HG02623 (cell line): ENCODE measurements around the gene AP2A1.

Experiments
- ATAC-seq: cut with Tn5 transposase; IDR thresholded peaks from one replicate; pipeline ENCODE4 v1.9.1; 2021; ENCODE audit warnings: moderate library complexity; ENCODE audit not compliant: unreplicated experiment

AP2A1 gene

DNA sequence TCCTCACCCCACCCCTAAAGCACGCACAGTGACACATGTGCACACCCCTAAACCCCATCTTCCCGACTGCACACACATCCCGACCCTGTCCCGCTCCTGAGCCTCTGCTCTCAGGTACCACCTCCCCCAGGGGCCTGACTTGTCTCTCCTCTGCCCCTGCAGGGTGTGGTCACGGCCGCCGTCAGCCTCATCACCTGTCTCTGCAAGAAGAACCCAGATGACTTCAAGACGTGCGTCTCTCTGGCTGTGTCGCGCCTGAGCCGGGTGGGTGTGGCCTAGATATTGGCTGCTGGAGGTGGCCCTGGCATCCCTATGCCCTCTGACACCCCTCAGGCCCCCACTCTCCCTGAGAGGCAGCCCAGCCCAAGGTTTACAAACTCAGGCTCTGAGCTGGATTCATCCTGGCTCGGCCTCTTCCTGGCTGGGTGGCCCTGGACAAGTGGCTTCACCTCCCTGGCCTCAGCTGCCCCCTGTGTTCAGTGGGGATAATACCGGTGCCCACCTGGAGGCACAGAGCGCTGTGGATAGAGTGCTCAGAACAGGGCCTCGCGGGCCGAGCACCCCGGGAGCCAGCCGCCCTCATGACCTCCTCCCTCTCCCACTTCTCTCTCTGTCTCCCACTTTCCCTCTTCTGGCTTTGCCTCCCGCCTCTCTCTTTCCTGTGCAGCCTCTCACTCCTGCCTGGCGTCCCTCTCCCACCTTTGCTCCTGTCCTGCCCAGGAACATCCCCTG, 26.2 kb downstream of the AP2A1 start:
- ATAC-seq, result no peak

DNA sequence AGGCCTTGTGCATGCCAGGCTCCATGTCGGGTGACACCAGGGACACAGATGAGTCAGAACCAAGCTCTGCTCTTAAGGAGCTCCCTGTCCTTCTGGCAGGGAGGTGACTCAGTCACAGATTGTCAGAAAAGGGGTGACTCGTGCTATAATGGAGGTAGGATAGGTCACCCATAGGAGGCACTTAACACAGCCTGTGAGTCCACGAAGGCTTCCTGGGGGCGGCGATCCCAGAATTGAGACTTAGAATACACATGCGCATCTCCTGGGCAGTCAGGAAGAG, 26.7 kb downstream of the AP2A1 start:
- ATAC-seq, result no peak

DNA sequence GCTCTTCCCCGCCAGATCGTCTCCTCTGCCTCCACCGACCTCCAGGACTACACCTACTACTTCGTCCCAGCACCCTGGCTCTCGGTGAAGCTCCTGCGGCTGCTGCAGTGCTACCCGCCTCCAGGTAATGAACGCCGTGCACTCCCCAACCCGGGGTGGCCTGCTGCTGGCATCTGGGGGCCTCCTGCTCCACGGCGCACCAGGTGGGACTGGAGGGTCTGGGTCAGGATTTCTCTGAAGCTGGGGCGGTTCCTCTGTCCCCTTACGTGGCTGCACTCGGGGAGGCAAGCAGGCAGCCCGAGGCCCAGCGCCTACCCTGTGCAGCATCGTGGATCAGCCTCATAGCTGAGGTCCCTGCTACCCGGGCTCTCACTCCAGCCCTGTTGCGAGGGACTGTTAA, 28.8 kb downstream of the AP2A1 start:
- ATAC-seq, result no peak

DNA sequence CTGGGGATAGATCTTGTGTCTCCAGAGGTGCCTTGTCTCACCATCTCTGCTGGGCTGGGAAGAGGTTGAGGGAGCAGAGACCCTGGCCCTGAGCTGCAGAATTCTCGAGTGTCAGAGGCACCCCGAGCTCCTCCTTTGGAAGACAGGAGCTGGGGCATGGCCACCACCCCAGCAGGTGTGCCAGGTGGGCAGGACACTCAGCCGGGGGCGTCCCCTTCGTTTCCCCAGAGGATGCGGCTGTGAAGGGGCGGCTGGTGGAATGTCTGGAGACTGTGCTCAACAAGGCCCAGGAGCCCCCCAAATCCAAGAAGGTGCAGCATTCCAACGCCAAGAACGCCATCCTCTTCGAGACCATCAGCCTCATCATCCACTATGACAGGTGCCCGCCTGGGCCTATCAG, 31.8 kb downstream of the AP2A1 start:
- ATAC-seq, result no peak

DNA sequence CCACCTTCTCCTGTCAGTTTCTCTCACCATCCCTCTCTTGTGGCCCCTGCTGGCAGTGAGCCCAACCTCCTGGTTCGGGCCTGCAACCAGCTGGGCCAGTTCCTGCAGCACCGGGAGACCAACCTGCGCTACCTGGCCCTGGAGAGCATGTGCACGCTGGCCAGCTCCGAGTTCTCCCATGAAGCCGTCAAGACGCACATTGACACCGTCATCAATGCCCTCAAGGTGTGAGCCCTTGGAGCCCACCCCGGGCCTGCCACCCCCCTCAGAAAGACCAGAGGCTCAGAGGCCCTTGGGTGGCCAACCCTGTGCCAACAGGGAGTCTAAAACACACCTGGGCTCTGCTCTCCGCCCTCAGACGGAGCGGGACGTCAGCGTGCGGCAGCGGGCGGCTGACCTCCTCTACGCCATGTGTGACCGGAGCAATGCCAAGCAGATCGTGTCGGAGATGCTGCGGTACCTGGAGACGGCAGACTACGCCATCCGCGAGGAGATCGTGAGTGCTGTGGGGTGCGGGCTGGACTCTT, 32.5 kb downstream of the AP2A1 start:
- ATAC-seq, result no peak

DNA sequence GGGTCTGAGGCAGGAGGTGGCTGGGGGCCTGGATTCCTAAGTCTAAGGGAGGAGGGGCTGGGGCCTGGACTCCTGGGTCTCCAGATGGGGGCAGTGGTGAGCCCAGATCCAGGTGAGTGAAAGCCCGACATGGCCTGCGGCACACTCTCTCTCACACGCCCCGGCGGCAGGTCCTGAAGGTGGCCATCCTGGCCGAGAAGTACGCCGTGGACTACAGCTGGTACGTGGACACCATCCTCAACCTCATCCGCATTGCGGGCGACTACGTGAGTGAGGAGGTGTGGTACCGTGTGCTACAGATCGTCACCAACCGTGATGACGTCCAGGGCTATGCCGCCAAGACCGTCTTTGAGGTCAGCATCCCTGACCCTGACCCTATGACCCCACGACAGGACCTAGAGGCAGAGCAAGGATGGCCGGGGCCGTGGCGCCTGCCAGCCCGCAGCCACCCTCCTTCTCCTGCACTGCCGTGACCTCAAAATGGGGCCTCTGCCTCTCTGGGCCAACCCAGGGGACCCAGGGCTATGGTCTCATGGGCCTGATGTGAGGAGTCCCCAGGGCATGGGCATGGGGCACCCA, 33.1 kb downstream of the AP2A1 start:
- ATAC-seq, result no peak

DNA sequence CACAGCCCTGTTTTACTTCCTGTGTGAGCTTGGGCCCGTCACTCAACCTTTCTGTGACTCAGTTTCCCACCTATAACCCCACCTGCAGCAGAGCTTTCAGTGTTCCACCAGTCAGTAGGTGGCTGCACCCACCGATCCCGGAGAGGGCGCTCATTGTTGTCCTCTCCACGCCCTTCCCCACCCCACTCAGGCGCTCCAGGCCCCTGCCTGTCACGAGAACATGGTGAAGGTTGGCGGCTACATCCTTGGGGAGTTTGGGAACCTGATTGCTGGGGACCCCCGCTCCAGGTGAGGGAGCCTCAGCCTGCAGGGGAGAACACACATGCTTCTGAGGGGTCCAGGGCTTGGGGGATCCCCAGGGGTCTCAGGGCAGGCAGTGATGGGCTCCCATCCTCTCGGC, 34.0 kb downstream of the AP2A1 start:
- ATAC-seq, result no peak

DNA sequence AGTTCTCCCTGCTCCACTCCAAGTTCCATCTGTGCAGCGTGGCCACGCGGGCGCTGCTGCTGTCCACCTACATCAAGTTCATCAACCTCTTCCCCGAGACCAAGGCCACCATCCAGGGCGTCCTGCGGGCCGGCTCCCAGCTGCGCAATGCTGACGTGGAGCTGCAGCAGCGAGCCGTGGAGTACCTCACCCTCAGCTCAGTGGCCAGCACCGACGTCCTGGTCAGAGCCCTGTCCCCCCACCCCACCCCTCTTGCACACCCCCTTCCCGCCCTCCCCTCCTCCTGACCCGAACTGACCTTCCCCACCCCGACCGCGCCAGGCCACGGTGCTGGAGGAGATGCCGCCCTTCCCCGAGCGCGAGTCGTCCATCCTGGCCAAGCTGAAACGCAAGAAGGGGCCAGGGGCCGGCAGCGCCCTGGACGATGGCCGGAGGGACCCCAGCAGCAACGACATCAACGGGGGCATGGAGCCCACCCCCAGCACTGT, 34.6 kb downstream of the AP2A1 start:
- ATAC-seq, result no peak

DNA sequence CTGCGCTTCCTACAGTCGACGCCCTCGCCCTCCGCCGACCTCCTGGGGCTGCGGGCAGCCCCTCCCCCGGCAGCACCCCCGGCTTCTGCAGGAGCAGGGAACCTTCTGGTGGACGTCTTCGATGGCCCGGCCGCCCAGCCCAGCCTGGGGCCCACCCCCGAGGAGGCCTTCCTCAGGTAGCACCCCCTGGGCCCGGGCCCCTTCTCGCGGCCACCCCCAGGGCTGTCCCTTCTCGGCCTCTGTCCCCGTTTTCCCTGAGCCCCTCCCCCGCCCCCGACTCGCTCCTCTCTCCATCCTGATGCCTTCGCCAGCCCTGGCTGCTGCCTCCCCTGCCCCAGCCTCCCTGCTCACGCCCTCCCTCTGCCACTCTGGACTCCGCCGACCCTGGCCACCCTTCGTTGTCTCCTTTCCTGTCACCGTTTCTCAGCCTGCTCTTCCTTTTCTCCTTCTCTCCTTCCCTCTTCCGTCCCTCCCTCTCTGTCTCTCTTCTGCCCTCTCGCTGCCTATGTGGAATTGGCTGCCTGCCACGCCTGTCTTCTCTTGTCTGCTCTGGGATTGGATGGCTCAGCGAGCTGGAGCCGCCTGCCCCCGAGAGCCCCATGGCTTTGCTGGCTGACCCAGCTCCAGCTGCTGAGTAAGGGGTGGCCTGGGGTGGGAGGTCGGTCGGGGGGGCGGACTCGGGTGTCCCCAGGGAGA, 35.3 kb downstream of the AP2A1 start:
- no peak for ATAC-seq

DNA sequence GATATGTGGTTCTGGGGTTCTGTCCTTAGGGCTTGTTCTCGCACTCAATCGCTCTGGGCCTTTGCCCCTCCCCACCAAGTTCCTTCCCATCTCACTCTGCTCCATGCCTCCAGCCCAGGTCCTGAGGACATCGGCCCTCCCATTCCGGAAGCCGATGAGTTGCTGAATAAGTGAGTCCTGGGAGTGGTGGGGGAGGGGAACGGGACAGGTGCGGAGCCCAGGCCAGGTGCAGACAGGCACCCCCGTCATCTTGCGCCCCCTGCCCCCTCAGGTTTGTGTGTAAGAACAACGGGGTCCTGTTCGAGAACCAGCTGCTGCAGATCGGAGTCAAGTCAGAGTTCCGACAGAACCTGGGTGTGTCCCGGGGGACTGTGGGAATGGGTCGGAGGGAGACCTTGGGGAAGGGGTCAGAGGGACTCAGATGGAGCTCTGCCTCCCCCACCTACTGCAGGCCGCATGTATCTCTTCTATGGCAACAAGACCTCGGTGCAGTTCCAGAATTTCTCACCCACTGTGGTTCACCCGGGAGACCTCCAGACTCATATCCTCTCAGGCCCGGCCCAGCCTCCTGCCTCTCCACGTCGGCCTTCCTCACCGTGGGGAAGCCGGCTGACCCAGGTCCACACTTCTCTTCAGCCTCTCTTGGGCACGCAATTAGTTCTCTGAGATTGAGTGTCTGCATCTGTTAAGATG, 36.2 kb downstream of the AP2A1 start:
- ATAC-seq, result no peak

DNA sequence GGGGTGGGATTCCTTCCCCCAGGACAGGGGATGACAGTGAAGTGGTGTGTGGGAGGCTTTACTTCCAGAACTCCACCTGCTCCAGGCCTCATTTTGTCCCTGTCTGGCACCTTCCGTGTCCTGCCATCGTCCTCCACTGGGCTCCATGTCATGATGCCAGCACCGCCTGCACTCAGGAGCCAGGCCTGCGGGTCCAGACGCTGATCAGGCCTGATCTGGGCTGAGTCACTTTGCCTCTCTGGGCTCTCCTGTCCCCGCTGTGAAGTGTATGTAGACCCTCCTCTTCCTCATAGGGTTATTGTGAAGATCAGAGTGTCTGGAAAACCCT, 36.7 kb downstream of the AP2A1 start:
- no peak for ATAC-seq

DNA sequence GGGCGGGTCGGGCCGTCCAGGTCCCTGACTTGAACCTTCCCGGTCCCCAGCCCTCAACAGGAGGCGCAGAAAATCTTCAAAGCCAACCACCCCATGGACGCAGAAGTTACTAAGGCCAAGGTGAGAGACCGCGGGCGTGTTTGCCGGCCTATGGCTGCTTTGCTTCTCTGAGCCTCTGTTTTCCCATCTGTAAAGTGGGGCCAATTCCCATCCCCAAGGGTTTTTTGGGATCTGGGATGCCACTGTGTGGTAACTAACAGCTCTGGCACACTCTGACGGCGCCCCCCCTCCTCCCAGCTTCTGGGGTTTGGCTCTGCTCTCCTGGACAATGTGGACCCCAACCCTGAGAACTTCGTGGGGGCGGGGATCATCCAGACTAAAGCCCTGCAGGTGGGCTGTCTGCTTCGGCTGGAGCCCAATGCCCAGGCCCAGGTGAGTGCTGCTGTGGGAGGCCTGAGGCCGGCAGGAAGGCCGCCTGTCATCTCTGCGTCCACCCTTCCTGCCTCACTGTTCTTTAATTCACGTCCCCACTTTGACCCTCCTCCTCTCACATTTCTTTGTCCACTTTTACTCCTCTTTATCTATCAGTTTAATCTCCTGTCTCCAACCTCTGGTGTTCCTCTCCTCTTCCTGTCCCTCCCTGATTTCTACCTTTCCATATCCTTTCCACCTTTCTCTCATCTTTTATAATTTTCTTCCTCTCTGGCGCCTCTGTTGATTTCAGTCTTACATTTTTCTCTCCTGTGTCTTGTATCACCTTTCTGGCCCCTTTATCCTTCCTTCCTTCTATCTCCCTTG, 39.2 kb downstream of the AP2A1 start:
- no peak for ATAC-seq

DNA sequence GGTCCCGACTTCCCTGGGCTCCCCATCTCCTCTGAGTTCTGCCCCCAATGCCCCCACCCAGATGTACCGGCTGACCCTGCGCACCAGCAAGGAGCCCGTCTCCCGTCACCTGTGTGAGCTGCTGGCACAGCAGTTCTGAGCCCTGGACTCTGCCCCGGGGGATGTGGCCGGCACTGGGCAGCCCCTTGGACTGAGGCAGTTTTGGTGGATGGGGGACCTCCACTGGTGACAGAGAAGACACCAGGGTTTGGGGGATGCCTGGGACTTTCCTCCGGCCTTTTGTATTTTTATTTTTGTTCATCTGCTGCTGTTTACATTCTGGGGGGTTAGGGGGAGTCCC, 39.8 kb downstream of the AP2A1 start:
- ATAC-seq, result no peak

DNA sequence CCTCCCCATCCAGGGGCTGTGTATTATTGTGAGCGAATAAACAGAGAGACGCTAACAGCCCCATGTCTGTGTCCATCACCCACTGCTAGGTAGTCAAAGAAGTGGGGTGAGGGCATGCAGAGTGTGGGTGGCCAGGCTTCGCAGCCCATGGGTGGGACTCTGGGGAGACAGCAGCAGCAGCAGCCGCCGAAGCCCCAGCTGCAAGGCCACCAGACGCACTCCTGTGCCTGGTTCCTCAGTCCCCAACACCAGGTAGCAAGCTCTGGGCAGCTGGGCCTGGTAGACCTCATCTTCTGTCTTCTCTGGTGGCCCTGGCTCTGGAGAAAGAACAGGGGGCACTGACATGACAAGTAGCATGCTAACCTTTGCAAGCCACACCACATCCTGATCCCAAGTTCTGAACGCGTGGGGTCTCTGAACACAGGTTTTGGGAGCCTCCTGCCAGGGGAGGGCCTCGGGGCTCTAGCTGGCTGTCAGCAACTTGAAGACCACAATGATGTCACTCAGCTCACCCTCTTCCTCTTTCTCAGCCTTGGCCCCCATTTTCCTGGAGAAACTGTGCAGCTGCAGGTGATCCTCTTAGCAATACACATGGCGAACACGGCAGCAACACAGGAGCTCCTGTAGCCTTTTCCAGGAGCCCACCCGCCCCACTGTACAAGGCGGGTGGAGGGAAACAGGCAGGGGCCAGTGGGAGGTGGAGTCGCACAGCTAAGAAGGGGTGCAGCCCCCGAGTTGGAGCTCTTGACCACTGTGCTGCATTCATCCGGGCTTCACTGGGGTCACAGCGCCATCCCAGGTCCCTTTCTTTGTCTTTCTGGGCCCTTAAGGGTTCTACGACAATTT, 40.5 kb downstream of the AP2A1 start:
- ATAC-seq, result no peak

DNA sequence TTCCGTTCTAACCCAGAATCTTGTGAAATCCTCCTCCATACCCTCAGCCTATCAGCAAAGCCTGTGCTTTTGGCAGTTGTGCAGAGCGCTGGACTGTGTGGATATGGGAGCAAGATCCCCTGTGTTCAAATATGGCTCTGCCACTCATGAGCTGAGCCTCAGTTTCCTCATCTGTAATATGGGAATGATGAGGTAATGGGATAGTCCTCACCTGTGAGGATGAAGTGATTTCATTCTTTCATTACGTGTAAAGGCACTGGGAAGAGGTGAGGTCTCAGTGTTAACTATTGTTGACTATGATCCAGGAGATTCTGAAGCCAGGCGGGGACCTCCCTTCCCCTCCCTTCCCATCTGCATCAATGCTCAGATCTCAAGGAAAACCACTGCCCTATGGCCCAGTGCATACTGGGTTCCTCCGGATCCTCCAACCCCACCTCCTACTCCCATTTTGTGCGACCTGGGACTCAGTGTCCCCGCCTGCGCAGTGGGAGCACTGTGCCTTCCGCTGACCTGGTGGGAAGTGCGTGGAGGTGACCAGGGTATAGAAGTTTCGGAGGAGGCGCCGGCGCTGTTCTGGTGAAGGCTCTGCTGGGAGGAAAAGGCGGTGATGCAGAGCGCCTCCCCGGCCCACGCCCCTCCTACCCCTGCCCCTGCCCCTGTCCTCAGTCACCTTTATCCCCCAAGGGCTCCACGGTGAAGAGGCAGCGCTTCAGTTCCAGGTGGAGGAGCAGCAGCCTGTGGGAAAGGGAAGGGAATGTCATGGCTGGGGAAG, 41.3 kb downstream of the AP2A1 start:
- ATAC-seq, result no peak

DNA sequence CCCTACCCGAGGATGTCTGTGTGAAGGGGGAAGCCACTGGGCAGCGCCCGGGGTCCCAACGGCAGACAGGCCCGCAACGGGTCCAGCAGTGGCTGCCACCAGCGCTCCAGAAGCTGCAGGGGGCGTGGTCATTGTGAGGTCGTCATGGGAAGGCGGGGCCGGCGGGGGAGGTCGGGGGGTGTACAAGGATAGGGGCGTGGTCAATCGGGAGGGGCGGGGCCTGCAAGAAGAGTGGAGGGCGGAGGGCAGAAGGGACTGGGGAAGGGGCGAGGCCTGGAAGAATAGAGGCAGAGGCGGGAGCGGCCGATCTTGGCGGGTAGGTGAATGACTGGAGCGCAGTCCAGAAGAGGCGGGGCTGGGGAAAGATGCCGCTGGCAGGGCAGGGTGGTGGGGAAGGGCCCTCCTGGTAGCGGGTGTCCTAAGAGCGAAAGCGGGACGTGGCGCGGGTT, 41.9 kb downstream of the AP2A1 start:
- no peak for ATAC-seq

DNA sequence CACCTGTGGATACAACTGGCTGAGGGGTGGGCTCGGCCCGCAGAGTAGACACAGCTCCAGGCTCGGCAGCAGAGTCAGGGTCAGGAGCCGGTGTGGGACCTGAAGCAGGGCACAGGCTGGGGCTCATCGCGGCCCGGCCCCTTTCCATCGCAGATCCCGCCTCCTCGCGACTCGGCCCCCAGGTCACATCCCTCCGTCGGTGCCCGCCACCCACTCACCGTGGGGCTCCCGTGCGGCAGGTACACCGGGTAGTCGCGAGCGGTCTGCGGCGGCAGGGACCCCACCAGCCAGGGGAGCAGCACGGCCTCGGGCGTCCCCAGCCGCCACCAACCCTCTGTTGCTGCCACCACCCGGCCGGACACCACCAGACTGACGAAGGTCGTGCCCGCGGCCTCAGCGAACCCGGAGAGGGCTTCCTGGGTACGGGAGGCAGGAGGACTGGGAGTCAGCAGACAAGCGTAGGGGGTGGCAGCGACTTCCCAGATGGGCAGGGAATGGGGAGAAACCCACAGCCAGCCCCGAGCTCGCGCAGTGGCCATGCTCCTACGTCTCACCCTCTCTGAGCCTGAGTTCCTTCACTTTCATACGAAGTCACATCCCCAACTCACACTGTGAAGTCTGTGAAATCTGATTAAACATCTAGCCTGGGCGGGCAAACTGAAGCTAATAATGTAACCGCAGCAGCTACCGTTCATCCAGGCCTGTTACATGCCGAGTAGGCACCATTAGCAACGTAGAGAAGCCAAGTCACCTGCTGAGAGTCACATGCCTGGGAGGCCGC, 42.5 kb downstream of the AP2A1 start:
- no peak for ATAC-seq

DNA sequence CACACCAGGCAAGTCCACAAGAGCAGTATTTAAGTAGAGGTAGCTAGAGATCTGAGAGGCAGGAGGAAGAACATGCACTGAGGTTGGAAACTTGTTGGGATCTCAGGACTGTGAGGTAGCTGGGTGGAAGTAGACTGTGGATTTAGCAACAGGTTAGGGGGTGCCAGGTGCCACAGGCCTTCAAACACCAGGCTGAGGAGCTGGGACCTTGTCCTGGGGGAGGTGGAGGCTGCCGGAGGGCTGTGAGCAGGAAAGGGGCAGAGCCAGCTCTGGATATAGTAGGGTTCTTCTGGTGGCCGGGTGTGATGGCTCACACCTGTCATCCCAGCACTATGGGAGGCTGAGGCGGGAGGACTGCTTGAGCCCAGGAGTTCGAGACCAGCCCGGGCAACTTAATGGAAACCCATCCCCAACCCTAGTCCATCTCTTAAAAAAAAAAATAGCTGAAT, 43.2 kb downstream of the AP2A1 start:
- ATAC-seq, result no peak

DNA sequence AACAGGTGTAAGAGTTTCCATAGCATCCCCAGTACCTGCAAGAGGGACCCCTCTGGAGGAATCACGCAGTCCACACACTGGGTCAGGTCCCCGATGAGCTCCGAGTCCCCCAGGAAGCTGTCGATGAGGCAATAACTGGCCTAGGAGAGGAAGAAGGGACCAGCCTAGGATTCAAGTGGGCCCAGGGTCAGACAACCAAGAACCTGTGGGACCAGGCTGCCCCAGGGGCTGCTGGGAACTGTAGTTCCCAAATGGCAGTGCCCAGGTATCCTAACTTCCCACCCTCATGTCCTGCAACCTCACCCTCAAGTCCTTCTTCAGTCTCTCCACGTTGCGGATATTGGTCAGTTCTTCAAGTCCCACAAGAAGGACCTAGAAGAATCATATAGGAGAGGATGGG, 44.5 kb downstream of the AP2A1 start:
- no peak for ATAC-seq
